Measurements from ENCODE around the gene LAX1. TPM values are rescaled to one million over a fixed set of nuclear protein-coding genes. Genes with fewer than 3 reads are reported as not detected.

LAX1 gene
- total and polyA plus RNA-seq, 10 of the 15 experiments (the other 5 are each of a cell fraction or from before 2014, with no cell fraction given), result 2.1 to 15.0 (median 9.0) TPM

DNA sequence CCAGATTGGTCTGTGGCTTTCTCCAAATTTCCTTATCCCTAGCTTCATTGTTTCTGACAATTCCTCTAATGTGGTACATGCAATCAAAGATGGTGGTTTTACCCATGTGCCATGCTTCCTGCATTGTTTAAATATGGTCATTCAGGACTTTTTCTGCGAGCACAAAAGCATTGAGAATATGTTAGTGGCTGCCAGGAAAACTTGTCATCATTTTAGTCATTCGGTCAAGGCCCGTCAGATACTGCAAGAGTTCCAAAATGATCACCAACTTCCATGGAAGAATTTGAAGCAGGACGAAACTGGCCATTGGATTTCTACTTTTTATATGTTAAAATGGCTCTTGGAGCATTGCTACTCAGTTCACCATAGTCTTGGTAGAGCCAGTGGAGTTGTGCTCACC is 34.2 kb downstream of the LAX1 start:
- WGBS (ENCODE audit: insufficient coverage, insufficient replicate concordance, low lambda C conversion rate, missing lambda C conversion rate), result 97% methylated on average over 4 of the region's 4 CpGs

More for the DNA sequence above, 34.2 kb downstream of the LAX1 start:
- H3K4me1 ChIP-seq (ENCODE audit: control insufficient read depth, insufficient read depth, low read length), result peaks cover 4% of the 10 kb centered on the region; the same call in 1 of the 2 replicates
- peaks cover 78% of the 10 kb centered on the region for H3K79me2 ChIP-seq (ENCODE audit: control insufficient read depth, insufficient read depth, low read length)
- TF ChIP-seq WRNIP1 (IDR thresholded peaks at IDR 0.05; ENCODE audit: borderline replicate concordance, low read depth, low read length), result no peak
- TF ChIP-seq, protein P1, sequence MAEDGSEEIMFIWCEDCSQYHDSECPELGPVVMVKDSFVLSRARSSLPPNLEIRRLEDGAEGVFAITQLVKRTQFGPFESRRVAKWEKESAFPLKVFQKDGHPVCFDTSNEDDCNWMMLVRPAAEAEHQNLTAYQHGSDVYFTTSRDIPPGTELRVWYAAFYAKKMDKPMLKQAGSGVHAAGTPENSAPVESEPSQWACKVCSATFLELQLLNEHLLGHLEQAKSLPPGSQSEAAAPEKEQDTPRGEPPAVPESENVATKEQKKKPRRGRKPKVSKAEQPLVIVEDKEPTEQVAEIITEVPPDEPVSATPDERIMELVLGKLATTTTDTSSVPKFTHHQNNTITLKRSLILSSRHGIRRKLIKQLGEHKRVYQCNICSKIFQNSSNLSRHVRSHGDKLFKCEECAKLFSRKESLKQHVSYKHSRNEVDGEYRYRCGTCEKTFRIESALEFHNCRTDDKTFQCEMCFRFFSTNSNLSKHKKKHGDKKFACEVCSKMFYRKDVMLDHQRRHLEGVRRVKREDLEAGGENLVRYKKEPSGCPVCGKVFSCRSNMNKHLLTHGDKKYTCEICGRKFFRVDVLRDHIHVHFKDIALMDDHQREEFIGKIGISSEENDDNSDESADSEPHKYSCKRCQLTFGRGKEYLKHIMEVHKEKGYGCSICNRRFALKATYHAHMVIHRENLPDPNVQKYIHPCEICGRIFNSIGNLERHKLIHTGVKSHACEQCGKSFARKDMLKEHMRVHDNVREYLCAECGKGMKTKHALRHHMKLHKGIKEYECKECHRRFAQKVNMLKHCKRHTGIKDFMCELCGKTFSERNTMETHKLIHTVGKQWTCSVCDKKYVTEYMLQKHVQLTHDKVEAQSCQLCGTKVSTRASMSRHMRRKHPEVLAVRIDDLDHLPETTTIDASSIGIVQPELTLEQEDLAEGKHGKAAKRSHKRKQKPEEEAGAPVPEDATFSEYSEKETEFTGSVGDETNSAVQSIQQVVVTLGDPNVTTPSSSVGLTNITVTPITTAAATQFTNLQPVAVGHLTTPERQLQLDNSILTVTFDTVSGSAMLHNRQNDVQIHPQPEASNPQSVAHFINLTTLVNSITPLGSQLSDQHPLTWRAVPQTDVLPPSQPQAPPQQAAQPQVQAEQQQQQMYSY (CRISPR knock-in tag; IDR thresholded peaks at IDR 0.05), result no peak
- TF ChIP-seq, protein P2, sequence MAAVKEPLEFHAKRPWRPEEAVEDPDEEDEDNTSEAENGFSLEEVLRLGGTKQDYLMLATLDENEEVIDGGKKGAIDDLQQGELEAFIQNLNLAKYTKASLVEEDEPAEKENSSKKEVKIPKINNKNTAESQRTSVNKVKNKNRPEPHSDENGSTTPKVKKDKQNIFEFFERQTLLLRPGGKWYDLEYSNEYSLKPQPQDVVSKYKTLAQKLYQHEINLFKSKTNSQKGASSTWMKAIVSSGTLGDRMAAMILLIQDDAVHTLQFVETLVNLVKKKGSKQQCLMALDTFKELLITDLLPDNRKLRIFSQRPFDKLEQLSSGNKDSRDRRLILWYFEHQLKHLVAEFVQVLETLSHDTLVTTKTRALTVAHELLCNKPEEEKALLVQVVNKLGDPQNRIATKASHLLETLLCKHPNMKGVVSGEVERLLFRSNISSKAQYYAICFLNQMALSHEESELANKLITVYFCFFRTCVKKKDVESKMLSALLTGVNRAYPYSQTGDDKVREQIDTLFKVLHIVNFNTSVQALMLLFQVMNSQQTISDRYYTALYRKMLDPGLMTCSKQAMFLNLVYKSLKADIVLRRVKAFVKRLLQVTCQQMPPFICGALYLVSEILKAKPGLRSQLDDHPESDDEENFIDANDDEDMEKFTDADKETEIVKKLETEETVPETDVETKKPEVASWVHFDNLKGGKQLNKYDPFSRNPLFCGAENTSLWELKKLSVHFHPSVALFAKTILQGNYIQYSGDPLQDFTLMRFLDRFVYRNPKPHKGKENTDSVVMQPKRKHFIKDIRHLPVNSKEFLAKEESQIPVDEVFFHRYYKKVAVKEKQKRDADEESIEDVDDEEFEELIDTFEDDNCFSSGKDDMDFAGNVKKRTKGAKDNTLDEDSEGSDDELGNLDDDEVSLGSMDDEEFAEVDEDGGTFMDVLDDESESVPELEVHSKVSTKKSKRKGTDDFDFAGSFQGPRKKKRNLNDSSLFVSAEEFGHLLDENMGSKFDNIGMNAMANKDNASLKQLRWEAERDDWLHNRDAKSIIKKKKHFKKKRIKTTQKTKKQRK (IDR thresholded peaks at IDR 0.05; ENCODE audit: low read depth, low read length), result no peak
- no peak for TF ChIP-seq NFIC (IDR thresholded peaks at IDR 0.05; ENCODE audit: low read depth, low read length)
- TF ChIP-seq MTA2 (IDR thresholded peaks at IDR 0.05; ENCODE audit: low read depth), result no peak
- no peak for TF ChIP-seq CEBPB (IDR thresholded peaks at IDR 0.05; ENCODE audit: borderline replicate concordance in 1 of 2, low read depth in 2 of 2, low read length in 2 of 2)
- no peak for TF ChIP-seq TAF1 (IDR thresholded peaks at IDR 0.05; ENCODE audit: borderline replicate concordance, low read depth, low read length)
- intact Hi-C loops (cut with micrococcal nuclease; ENCODE audit: unreplicated experiment), result no loop called here
- H3K4me2 ChIP-seq (ENCODE audit: control insufficient read depth, insufficient read depth), result peak overlapping the region; percentile 41; the same call in 1 of the 2 replicates
- no peak overlapping the region for H2AFZ ChIP-seq (ENCODE audit: control insufficient read depth, low read depth, low read length)
- peaks cover 0 to 31% of the 10 kb centered on the region in 2 experiments; a peak in 2 of 4 replicates for H3K36me3 ChIP-seq (ENCODE audit: control insufficient read depth in 2 of 2, insufficient read depth in 2 of 2, low read length in 1 of 2)
- ATAC-seq (no peak), DNase-seq (ENCODE audit: low read depth, low spot score) (no peak), FAIRE-seq (no peak)
- peak overlapping the region; percentile 34; the same call in 1 of the 2 replicates for H3K4me3 ChIP-seq
- no peak overlapping the region for H3K27ac ChIP-seq (ENCODE audit: control insufficient read depth, insufficient read depth)
- POLR2A ChIA-PET, result no interaction called here
- H3K9me3 ChIP-seq (replicated peaks; ENCODE audit: control insufficient read depth, insufficient read depth, low read length), result no peaks in the 10 kb centered on the region; the same call in 2 of the 3 replicates
- CTCF ChIA-PET, result no interaction called here
- no peak overlapping the region for H3K9ac ChIP-seq (ENCODE audit: control insufficient read depth, insufficient read depth, low read length)
- SMC1A ChIA-PET (ENCODE audit: uncharacterized antibody, unreplicated experiment), result no interaction called here
- RAD21 ChIA-PET (ENCODE audit: unreplicated experiment), result no interaction called here
- no TSS peak for BruUV-seq (replicated peaks)
- no peaks in the 10 kb centered on the region for H3K27me3 ChIP-seq (replicated peaks in 1 of 2; ENCODE audit: control insufficient read depth in 2 of 2, insufficient read depth in 2 of 2, low read length in 1 of 2)
- in situ Hi-C loops (cut with MboI), result no loop called here
- no peaks in the 10 kb centered on the region for H4K20me1 ChIP-seq (ENCODE audit: control insufficient read depth, insufficient read depth)

Data from GM12878 (cell line).